ENCODE measurements around the gene TRAF4. TPM values are rescaled to one million over a fixed set of nuclear protein-coding genes. Genes with fewer than 3 reads are reported as not detected.

TRAF4 gene
- total RNA-seq, 1 experiment from 2014 or later = 227 TPM

- Histone ChIP-seq H3K23ac (ENCODE audit: insufficient read length, low read depth, low read length) (no peak overlapping the region), H3K4ac (ENCODE audit: low read depth, low read length) (no peak overlapping the region), H4K20me1 (ENCODE audit: control insufficient read depth, insufficient read depth, insufficient read length) (no peaks in the 10 kb centered on the region), H2BK5ac (ENCODE audit: insufficient read length, low read length) (no peak overlapping the region), H3K56ac (ENCODE audit: insufficient read length, low read depth, low read length) (no peak overlapping the region), H3K18ac (ENCODE audit: insufficient read length, low read depth, low read length) (no peak overlapping the region), H3K4me2 (ENCODE audit: insufficient read depth, insufficient read length, low read length) (no peak overlapping the region), H4K8ac (replicated peaks; ENCODE audit: insufficient read length, low read depth, low read length) (no peak overlapping the region), H2BK120ac (ENCODE audit: low read depth, low read length, poor library complexity, severe bottlenecking) (no peak overlapping the region), H3K9me3 (ENCODE audit: control insufficient read depth, low read depth, low read length) (no peaks in the 10 kb centered on the region), H3K4me1 (ENCODE audit: insufficient read depth, low read length) (no peaks in the 10 kb centered on the region), H3K23me2 (ENCODE audit: insufficient read length, low read depth, low read length, poor library complexity, severe bottlenecking) (no peaks in the 10 kb centered on the region), H4K5ac (ENCODE audit: insufficient read length, low read depth, low read length) (no peak overlapping the region), H2BK15ac (ENCODE audit: low read depth, low read length) (no peak overlapping the region), H2BK20ac (ENCODE audit: low read depth, low read length, poor library complexity, severe bottlenecking) (no peak overlapping the region), H3K79me2 (ENCODE audit: insufficient read depth, low read length) (peaks cover 10% of the 10 kb centered on the region; the same call in 1 of the 2 replicates), H3K27me3 (ENCODE audit: insufficient read depth, low read length) (no peaks in the 10 kb centered on the region), H2BK12ac (ENCODE audit: insufficient read length, low read depth, low read length) (no peak overlapping the region), H3T11ph (ENCODE audit: low read length) (no peak overlapping the region), H3K79me1 (ENCODE audit: insufficient read depth, low read depth, low read length, poor library complexity, severe bottlenecking) (no peaks in the 10 kb centered on the region), H2AK5ac (ENCODE audit: insufficient read length, low read length) (no peak overlapping the region), H3K14ac (ENCODE audit: insufficient read depth, low read length) (no peak overlapping the region), H2AFZ (ENCODE audit: low read length) (no peak overlapping the region), H3K27ac (ENCODE audit: insufficient read length, low read depth, low read length) (no peak overlapping the region), H3K9ac (ENCODE audit: extremely low read depth, insufficient read length, low read length) (peak overlapping the region; percentile 50), H4K91ac (ENCODE audit: insufficient read length, low read depth, low read length) (no peak overlapping the region)
- Mint-ChIP-seq H3K4me1 (peaks cover 0 to 13% of the 10 kb centered on the region in 2 experiments; a peak in 2 of 4 replicates), H3K27me3 (ENCODE audit: low read depth) (no peaks in the 10 kb centered on the region), H3K36me3 (ENCODE audit: insufficient read depth in 1 of 3, low read depth in 3 of 3) (peaks cover 16 to 34% (median 28%) of the 10 kb centered on the region in 3 experiments), H3K9me3 (no peaks in the 10 kb centered on the region; a peak in 1 of 5 replicates), H3K27ac (peak overlapping the region; percentile 36 to 94 (median 81); a peak in 5 of 7 replicates), H3K4me3 (no peak overlapping the region)
- DNase-seq = no peak
- no peak for TF ChIP-seq CTCF (conservative IDR thresholded peaks at IDR 0.05)
- no CpG with 5 or more reads among the region's 3 CpGs for WGBS (ENCODE audit: extremely low coverage, insufficient read length, low lambda C conversion rate)
Observed at GRCh38 chr17:28774206-28774605, 30.4 kb downstream of the TRAF4 start.
